Sigmoid colon (tissue), 7 donors: ENCODE results near the gene FGF21. TPM values are rescaled to one million over a fixed set of nuclear protein-coding genes. Genes with fewer than 3 reads are reported as not detected.

Experiments
- DNase-seq: peaks from one replicate; pipeline ENCODE4 v3.0.0-alpha.2; 2019
- H3K27ac ChIP-seq, 4 donors: fragments of 200-600 bp; sonication (generic); one replicate each; pipeline ENCODE4 v1.5.1; 2016 to 2019; ENCODE audit warnings: mild to moderate bottlenecking in 1 of 4
- H3K27me3 ChIP-seq, 3 donors: fragments of 200-600 bp; sonication (generic); one replicate each; pipeline ENCODE4 v1.5.1; 2019; ENCODE audit warnings: mild to moderate bottlenecking in 1 of 3
- H3K36me3 ChIP-seq, 4 donors: fragments of 200-600 bp; sonication (generic); one replicate each; pipeline ENCODE4 v1.5.1; 2016 to 2019
- H3K4me1 ChIP-seq, 4 donors: fragments of 200-600 bp; sonication (generic); one replicate each; pipeline ENCODE4 v1.5.1; 2017 to 2019
- H3K4me3 ChIP-seq, 4 donors: fragments of 200-600 bp; sonication (generic); one replicate each; pipeline ENCODE4 v1.5.1; 2017 to 2019; ENCODE audit warnings: mild to moderate bottlenecking in 2 of 4, moderate library complexity in 1 of 4
- H3K9me3 ChIP-seq, 4 donors: fragments of 200-600 bp in 3 of 4; sonication (generic) in 3 of 4; one replicate each; pipeline versions ENCODE4 v1.5.1 to v1.6.1; 2013 to 2019
- EP300 ChIP-seq, 4 donors: sonication (generic); formaldehyde crosslinking; IDR thresholded peaks; one replicate each; pipeline ENCODE4 v1.6.1; 2017; ENCODE audit warnings: antibody characterized with exemption in 4 of 4
- POLR2A ChIP-seq, 2 donors: fragments of 450-650 bp; IDR thresholded peaks; one replicate each; pipeline ENCODE4 v1.6.1; 2016; ENCODE audit warnings: antibody characterized with exemption in 2 of 2, mild to moderate bottlenecking in 2 of 2, moderate library complexity in 2 of 2
- POLR2AphosphoS5 ChIP-seq, 4 donors: sonication (generic); formaldehyde crosslinking; IDR thresholded peaks; one replicate each; pipeline ENCODE4 v1.6.1; 2017; ENCODE audit warnings: antibody characterized with exemption in 4 of 4
- WGBS, 2 donors: extraction: QIAGEN DNeasy Blood & Tissue Kit; methylation state at CpG; one replicate each; pipeline ENCODE4 v1.1.7; 2013; 5-methylcytosine and 5-hydroxymethylcytosine counted together
- intact Hi-C: fragments of 100-400 bp; cut with DNase I; formaldehyde crosslinking; loops from one replicate; pipeline ENCODE4 v1.15.1; 2023
- polyA plus RNA-seq, 3 donors: library from polyadenylated mRNA; stranded (reverse); fragments of 200-250 nt; gene quantifications; one replicate each; pipeline ENCODE4 v1.2.3, GENCODE V29; 2013
- total RNA-seq, 4 donors: library from RNA; depleted of rRNA; stranded (reverse); fragments of >200 nt; gene quantifications; one replicate each; pipeline ENCODE4 v1.1.0, GENCODE V29; 2016
- TF ChIP-seq, protein P1 (sequence below), 4 experiments: fragments of 450-650 bp in 3 of 4; fragments of 200-600 bp in 1 of 4; IDR thresholded peaks; one replicate each; pipeline ENCODE4 v1.5.1; 2016 to 2019; ENCODE audit warnings: antibody characterized with exemption in 4 of 4, mild to moderate bottlenecking in 3 of 4, moderate library complexity in 2 of 4
- donor health status: healthy with polysubstance abuse.
- donor health status: Bipolar disorder and iron deficiency.
- donor health status: healthy.

The FGF21 gene
- total and polyA plus RNA-seq, 7 donors, result not detected

DNA sequence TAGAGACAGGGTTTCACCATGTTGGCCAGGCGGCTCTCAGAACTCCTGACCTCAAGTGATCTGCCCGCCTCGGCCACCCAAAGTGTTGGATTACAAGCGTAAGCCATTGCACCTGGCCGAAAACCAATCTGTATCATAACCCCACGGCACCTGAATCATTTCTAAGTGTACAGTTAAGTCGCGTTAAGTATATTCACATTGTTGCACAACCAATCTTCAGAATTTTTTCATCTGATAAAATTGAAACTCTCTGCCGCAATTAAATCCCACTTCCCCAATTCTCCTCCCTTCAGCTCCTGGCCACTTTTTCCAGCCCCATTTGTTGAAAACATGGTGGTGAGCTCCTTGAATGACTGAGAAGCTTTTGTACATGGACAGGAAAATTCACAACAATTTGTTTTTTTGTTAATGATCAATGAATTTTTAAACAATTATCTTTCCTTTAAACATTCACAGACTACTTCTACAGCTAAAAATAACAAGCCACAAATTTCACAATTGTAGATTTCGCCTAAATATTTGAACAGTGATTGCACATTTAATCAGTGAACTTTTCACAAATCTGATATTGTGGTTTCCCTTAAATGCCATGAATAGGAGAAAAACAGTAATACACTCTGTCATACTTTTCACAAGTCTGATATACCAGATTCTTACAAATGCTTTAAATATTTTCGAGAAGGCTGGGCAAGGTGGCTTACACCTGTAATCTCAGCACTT, 13.8 kb downstream of the FGF21 start:
- 80 to 84% methylated on average over 11 of the region's 11 CpGs for WGBS, 2 donors
- no peak for DNase-seq
- H3K9me3 ChIP-seq, result no peaks in the 10 kb centered on the region
- H3K27ac ChIP-seq, result no peak overlapping the region
- no peaks in the 10 kb centered on the region for H3K4me1 ChIP-seq
- H3K36me3 ChIP-seq, result no peaks in the 10 kb centered on the region
- intact Hi-C loops, result no loop called here
- TF ChIP-seq POLR2AphosphoS5 (IDR thresholded peaks at IDR 0.05), result no peak
- no peak for TF ChIP-seq POLR2A (IDR thresholded peaks at IDR 0.05)
- TF ChIP-seq EP300 (IDR thresholded peaks at IDR 0.05), result no peak
- TF ChIP-seq, protein P1, sequence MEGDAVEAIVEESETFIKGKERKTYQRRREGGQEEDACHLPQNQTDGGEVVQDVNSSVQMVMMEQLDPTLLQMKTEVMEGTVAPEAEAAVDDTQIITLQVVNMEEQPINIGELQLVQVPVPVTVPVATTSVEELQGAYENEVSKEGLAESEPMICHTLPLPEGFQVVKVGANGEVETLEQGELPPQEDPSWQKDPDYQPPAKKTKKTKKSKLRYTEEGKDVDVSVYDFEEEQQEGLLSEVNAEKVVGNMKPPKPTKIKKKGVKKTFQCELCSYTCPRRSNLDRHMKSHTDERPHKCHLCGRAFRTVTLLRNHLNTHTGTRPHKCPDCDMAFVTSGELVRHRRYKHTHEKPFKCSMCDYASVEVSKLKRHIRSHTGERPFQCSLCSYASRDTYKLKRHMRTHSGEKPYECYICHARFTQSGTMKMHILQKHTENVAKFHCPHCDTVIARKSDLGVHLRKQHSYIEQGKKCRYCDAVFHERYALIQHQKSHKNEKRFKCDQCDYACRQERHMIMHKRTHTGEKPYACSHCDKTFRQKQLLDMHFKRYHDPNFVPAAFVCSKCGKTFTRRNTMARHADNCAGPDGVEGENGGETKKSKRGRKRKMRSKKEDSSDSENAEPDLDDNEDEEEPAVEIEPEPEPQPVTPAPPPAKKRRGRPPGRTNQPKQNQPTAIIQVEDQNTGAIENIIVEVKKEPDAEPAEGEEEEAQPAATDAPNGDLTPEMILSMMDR (IDR thresholded peaks at IDR 0.05), result no peak
- peaks cover 0 to 3% (median 0%) of the 10 kb centered on the region in 3 donors for H3K27me3 ChIP-seq
- H3K4me3 ChIP-seq, result no peak overlapping the region

DNA sequence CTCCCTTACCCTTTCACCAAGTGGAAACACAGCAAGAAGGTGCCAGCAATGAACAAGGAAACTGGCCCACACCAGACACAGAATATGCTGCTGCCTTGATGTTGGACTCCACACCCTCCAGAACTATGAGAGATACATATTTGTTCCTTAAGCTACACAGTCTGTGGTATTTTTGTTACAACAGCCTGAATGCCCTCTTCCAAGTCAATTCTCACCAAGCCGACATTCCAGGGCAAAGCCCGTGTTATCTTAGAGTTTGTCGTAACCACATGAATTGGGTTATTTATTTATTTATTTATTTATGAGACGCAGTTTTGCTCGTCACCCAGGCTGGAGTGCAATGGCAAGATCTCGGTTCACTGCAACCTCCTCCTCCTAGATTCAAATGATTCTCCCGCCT, 14.9 kb downstream of the FGF21 start:
- H3K4me1 ChIP-seq, result no peaks in the 10 kb centered on the region
- H3K36me3 ChIP-seq, result no peaks in the 10 kb centered on the region
- H3K27me3 ChIP-seq, result peaks cover 0 to 3% (median 0%) of the 10 kb centered on the region in 3 donors
- TF ChIP-seq, protein P1 (IDR thresholded peaks at IDR 0.05), result no peak
- TF ChIP-seq EP300 (IDR thresholded peaks at IDR 0.05), result no peak
- no peak for TF ChIP-seq POLR2A (IDR thresholded peaks at IDR 0.05)
- TF ChIP-seq POLR2AphosphoS5 (IDR thresholded peaks at IDR 0.05), result no peak
- H3K4me3 ChIP-seq, result no peak overlapping the region
- no peak for DNase-seq
- no peak overlapping the region for H3K27ac ChIP-seq
- no peaks in the 10 kb centered on the region for H3K9me3 ChIP-seq
- intact Hi-C loops, result no loop called here
- WGBS, 2 donors, result 62 to 72% methylated on average over 7 of the region's 7 CpGs

DNA sequence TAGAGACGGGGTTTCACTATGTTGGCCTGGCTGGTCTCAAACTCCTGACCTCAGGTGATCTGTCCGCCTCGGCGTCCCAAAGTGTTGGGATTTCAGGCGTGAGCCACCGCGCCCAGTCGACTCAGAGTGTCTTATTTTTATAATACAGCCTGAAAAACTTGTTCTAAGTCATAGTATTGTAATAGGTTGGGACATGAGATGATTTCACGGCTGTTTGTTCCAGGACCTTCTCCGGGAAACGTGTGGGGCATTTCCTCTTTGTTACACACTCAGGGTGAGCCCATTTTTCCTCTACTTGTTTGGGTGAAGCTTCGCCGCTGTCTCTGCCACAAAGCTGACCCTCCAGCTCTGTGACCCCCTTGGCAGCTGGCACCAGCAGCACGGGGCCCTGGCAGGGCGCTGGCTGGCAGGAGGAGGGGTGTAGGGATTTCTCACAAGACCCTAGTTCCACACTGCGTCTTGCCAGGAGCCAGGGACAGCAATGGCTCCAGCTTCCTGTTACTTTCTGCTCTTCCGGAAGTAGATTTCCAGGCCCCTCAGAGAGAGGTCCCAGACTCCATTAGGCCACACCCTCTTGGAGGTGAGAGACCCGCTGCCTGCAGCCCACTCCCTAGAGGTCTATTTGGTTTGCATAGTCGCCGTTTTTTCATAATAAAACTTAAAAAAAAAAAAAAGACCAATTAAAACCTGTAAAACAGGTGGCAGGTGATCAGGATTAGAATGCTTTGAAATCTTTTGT, 15.6 kb downstream of the FGF21 start:
- Histone ChIP-seq H3K9me3 (no peaks in the 10 kb centered on the region), H3K27ac (no peak overlapping the region), H3K4me1 (no peaks in the 10 kb centered on the region), H3K27me3 (peaks cover 0 to 3% (median 0%) of the 10 kb centered on the region in 3 donors), H3K4me3 (no peak overlapping the region), H3K36me3 (no peaks in the 10 kb centered on the region)
- 35 to 72% methylated on average over 20 of the region's 20 CpGs for WGBS, 2 donors
- intact Hi-C loops, result no loop called here
- TF ChIP-seq POLR2A (IDR thresholded peaks at IDR 0.05) (no peak), POLR2AphosphoS5 (IDR thresholded peaks at IDR 0.05) (no peak), EP300 (IDR thresholded peaks at IDR 0.05) (no peak)
- TF ChIP-seq, protein P1 (IDR thresholded peaks at IDR 0.05), result no peak
- DNase-seq, result no peak

DNA sequence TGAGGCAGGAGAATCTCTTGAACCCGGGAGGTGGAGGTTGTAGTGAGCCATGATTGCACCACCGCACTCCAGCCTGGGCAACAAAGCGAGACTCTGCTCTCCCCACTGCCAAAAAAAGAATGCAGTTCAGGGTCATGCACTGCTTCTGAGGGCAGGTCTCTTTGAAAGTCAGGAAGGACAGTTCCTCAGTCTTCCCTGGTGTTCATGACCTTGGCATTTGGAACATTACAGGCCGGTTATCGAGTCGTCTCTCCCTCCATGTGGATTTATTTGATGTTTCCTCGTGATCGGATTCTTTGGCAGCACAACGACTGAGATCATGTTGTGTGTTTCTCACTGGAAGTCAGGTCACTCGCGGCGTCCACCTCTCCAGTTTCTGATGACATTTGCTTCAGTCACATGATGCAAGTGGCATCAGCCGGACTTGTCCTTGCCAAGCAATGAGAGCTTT, 17.2 kb downstream of the FGF21 start:
- no peaks in the 10 kb centered on the region for H3K4me1 ChIP-seq
- intact Hi-C loops, result no loop called here
- no peak for DNase-seq

More for the DNA sequence above, 17.2 kb downstream of the FGF21 start:
- WGBS, 2 donors, result 38 to 78% methylated on average over 13 of the region's 13 CpGs
- no peak for TF ChIP-seq POLR2A (IDR thresholded peaks at IDR 0.05)
- TF ChIP-seq EP300 (IDR thresholded peaks at IDR 0.05), result no peak
- TF ChIP-seq, protein P1 (IDR thresholded peaks at IDR 0.05), result no peak
- TF ChIP-seq POLR2AphosphoS5 (IDR thresholded peaks at IDR 0.05), result no peak
- H3K4me3 ChIP-seq, result no peak overlapping the region
- H3K36me3 ChIP-seq, result no peaks in the 10 kb centered on the region
- H3K27ac ChIP-seq, result no peak overlapping the region
- H3K27me3 ChIP-seq, result peaks cover 0 to 3% (median 0%) of the 10 kb centered on the region in 3 donors
- H3K9me3 ChIP-seq, result no peaks in the 10 kb centered on the region
